Naive B cell (primary cell): ENCODE results near the gene SEMA4D. TPM values are rescaled to one million over a fixed set of nuclear protein-coding genes. Genes with fewer than 3 reads are reported as not detected.
A peak's percentile ranks its signal among the peaks of the same experiment; 100 is the strongest.

Source experiments
- ATAC-seq, 2 donors: fragments of 150-1000 bp; cut with Tn5 transposase; 2 replicates each; pipeline ENCODE4 v1.10.0; 2021; ENCODE audit warnings: low read depth in 2 of 2, mild to moderate bottlenecking in 2 of 2, moderate library complexity in 2 of 2
- DNase-seq: peaks from one replicate; pipeline ENCODE4 v3.0.0; 2022
- H3K27ac Mint-ChIP-seq, 6 donors: one replicate each; pipeline ENCODE4 v1.8.0; 2020 to 2022; ENCODE audit warnings: mild to moderate bottlenecking in 6 of 6, mixed read lengths in 6 of 6, moderate library complexity in 5 of 6, inconsistent platforms in 2 of 6
- H3K27me3 Mint-ChIP-seq, 3 donors: one replicate each; pipeline ENCODE4 v1.8.0; 2021 to 2022; ENCODE audit warnings: mixed read lengths in 3 of 3, mild to moderate bottlenecking in 1 of 3
- H3K36me3 Mint-ChIP-seq, 2 donors: one replicate each; pipeline ENCODE4 v1.8.0; 2020 to 2022; ENCODE audit warnings: mixed read lengths in 2 of 2, inconsistent platforms in 1 of 2, mild to moderate bottlenecking in 1 of 2
- H3K4me1 Mint-ChIP-seq, 3 donors: one replicate each; pipeline ENCODE4 v1.8.0; 2020 to 2022; ENCODE audit warnings: mixed read lengths in 3 of 3, inconsistent platforms in 1 of 3, mild to moderate bottlenecking in 1 of 3, moderate library complexity in 1 of 3
- H3K4me3 Mint-ChIP-seq, 8 donors: one replicate each; pipeline ENCODE4 v1.8.0; 2020 to 2022; ENCODE audit warnings: mild to moderate bottlenecking in 8 of 8, mixed read lengths in 8 of 8, moderate library complexity in 8 of 8, inconsistent platforms in 2 of 8
- H3K9me3 Mint-ChIP-seq, 7 donors: one replicate each; pipeline ENCODE4 v1.8.0; 2020 to 2022; ENCODE audit warnings: mixed read lengths in 7 of 7, mild to moderate bottlenecking in 5 of 7, inconsistent platforms in 2 of 7, moderate library complexity in 1 of 7
- polyA plus RNA-seq, 6 donors: library from polyadenylated mRNA; unstranded; fragments of 300-500 nt; fragmentation: Illumina TruSeq; gene quantifications; one replicate each; pipeline ENCODE4 v1.2.3, GENCODE V29; 2021; ENCODE audit warnings: low read depth in 6 of 6

The SEMA4D gene
- polyA plus RNA-seq, 6 donors from 2014 or later = 13.4 to 38.2 (median 21.5) TPM

DNA sequence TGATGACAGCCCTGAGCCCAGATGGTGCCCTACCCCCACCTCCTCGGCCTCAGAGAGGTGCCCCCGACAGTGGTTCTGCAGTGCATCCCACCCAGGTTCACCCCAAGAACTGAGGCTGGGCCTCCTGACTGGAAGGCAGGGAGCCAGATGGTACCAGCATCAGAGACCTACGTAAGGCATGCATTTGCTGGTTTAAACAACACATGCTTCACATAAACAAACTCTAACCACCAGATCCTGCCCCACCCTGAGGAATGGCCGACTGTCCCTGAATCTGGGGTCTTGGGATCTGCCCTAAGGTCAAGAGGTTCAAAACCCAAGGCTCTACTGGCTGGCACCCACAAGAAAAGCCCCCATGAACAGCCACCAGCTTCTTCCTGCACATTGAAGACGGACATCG lies 106.3 kb downstream of the SEMA4D start:
- H3K4me3 Mint-ChIP-seq = no peak overlapping the region
- ATAC-seq (no peak), DNase-seq (no peak)
- peaks cover 16 to 40% of the 10 kb centered on the region in 2 donors for H3K36me3 Mint-ChIP-seq
- peaks cover 0 to 6% (median 0%) of the 10 kb centered on the region in 3 donors for H3K4me1 Mint-ChIP-seq
- H3K9me3 Mint-ChIP-seq = no peaks in the 10 kb centered on the region
- H3K27ac Mint-ChIP-seq = peak overlapping the region in 2 of 6 donors; percentile 38 to 54
- no peaks in the 10 kb centered on the region for H3K27me3 Mint-ChIP-seq

DNA sequence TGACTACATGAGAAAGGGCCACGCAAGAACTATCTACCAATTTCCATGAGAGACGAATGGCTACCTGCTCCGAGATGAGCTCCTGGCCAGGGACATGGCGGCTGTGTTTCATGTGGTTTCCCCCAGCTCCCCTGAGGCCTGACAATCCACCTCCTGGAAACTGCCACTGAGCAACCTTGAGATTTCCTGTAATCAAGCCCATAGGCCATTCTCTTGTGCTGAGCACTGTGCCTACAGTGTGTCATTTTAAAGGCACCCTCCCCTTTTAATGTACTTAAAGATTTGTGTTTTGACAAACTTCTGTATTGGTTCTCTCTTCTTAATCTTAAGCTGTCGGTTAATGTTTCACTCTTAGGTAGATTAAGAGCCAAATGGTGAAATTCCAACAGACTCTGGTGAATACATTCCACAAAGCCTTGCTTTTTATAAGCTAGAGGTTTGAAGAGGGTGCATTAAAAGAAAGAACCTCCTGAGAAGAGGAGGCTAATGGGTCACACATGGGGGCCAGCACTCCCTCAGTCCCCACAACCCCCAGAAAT lies 107.3 kb downstream of the SEMA4D start:
- Mint-ChIP-seq H3K27me3 (no peaks in the 10 kb centered on the region), H3K4me3 (no peak overlapping the region), H3K4me1 (peaks cover 0 to 6% (median 0%) of the 10 kb centered on the region in 3 donors), H3K9me3 (no peaks in the 10 kb centered on the region), H3K36me3 (peaks cover 23 to 40% of the 10 kb centered on the region in 2 donors), H3K27ac (peak overlapping the region in 1 of 6 donors; percentile 29)
- ATAC-seq = no peak
- no peak for DNase-seq

DNA sequence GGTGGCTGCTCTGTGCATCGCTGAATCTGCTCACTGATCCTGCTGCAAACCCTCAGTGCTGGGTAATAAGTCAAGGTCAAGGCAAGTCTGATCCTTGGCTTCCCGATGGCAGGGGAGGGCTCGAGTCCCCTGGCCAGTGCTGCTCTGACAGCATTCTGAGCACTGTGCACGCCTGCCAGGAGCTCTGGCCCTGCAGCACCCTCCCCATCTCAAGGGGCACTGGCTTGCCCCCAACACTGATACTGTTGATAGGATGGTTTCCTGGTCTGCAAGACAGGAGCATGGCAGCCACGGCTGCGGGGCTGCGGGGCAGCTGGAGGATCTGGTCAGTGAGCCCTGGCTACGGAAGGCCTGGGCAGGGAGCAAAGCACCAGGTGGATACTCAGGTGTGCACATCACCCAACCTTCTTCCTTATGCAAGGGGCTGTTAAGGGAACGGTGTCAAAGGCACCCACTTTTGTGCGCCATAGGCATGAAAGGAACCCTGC lies 107.8 kb downstream of the SEMA4D start:
- H3K27ac Mint-ChIP-seq = peak overlapping the region in 1 of 6 donors; percentile 7
- no peak for ATAC-seq
- H3K27me3 Mint-ChIP-seq = no peaks in the 10 kb centered on the region
- H3K4me3 Mint-ChIP-seq = no peak overlapping the region
- no peaks in the 10 kb centered on the region for H3K9me3 Mint-ChIP-seq
- no peak for DNase-seq
- peaks cover 23 to 40% of the 10 kb centered on the region in 2 donors for H3K36me3 Mint-ChIP-seq
- H3K4me1 Mint-ChIP-seq = peaks cover 0 to 6% (median 0%) of the 10 kb centered on the region in 3 donors

DNA sequence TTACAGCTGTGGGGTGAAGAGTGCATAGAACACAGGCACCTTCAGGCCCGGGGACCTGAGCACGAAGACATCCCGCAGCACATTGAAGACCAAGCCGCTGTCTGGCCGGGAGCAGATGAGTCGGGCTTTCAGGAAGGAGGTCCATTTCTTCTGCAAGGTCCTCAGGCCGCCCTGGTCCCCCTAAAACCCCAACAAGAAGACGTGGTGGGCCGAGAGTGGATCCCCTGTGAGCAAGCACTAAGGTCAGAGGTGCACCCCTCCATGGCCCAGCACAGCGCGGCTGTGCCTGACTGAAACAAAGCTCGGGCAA lies 109.1 kb downstream of the SEMA4D start:
- DNase-seq (no peak), ATAC-seq (no peak)
- H3K27ac Mint-ChIP-seq = no peak overlapping the region
- no peak overlapping the region for H3K4me3 Mint-ChIP-seq
- no peaks in the 10 kb centered on the region for H3K27me3 Mint-ChIP-seq
- H3K4me1 Mint-ChIP-seq = peaks cover 0 to 3% (median 0%) of the 10 kb centered on the region in 3 donors
- peaks cover 23 to 35% of the 10 kb centered on the region in 2 donors for H3K36me3 Mint-ChIP-seq
- no peaks in the 10 kb centered on the region for H3K9me3 Mint-ChIP-seq

DNA sequence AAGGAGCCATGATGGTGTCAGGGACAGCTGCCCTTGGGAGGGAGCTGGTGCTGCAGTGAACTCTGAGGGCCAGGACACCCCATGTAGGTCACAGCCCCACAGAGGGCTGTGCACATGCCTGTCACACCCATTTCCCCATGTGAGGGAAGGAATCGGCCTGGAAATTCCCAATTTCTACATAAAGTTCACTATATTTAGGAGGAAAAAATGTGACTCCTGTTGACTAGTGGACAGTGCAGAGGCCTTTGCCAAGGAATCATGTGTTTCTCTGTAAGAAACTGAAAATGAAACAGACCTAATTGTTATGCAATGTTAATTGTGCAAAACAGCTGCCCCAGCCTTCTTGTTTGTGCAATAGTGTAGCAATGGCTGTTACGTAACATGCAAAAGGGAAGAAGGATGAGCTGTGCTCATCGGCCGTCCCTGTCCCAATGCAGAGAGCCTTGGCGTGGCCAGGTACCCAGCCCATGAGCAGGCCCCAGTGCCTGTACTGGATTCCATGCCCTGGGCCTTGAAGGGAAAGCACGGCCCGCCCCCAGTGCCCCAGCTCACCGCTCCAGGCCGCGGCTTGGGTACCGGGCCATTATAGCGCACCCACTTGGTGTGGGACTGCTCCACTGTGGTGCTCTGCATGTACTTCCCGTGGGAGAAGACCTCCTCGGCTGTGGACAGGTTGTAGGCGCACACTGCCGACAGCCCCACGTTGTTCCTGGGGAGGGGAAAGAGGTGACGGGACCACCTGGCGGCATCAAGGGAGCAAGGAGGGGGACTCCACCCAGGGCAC lies 109.6 kb downstream of the SEMA4D start:
- no peaks in the 10 kb centered on the region for H3K27me3 Mint-ChIP-seq
- ATAC-seq = no peak
- no peak for DNase-seq
- no peaks in the 10 kb centered on the region for H3K9me3 Mint-ChIP-seq
- no peak overlapping the region for H3K4me3 Mint-ChIP-seq
- peak overlapping the region in 1 of 6 donors; percentile 72 for H3K27ac Mint-ChIP-seq
- H3K36me3 Mint-ChIP-seq = peaks cover 23 to 35% of the 10 kb centered on the region in 2 donors
- peaks cover 3 to 5% (median 3%) of the 10 kb centered on the region in 3 donors for H3K4me1 Mint-ChIP-seq

- DNase-seq = no peak
- H3K4me1 Mint-ChIP-seq = peaks cover 5 to 10% (median 9%) of the 10 kb centered on the region in 3 donors
- no peaks in the 10 kb centered on the region for H3K27me3 Mint-ChIP-seq
- no peak overlapping the region for H3K27ac Mint-ChIP-seq
- peaks cover 15 to 32% of the 10 kb centered on the region in 2 donors for H3K36me3 Mint-ChIP-seq
- no peak for ATAC-seq
- no peaks in the 10 kb centered on the region for H3K9me3 Mint-ChIP-seq
- H3K4me3 Mint-ChIP-seq = no peak overlapping the region
Measured at GRCh38 chr9:89387197-89387849, 110.6 kb downstream of the SEMA4D start.

- H3K9me3 Mint-ChIP-seq = no peaks in the 10 kb centered on the region
- no peak for ATAC-seq
- peaks cover 5 to 10% (median 9%) of the 10 kb centered on the region in 3 donors for H3K4me1 Mint-ChIP-seq
- no peak for DNase-seq
- H3K27me3 Mint-ChIP-seq = no peaks in the 10 kb centered on the region
- no peak overlapping the region for H3K27ac Mint-ChIP-seq
- H3K4me3 Mint-ChIP-seq = no peak overlapping the region
- peaks cover 15 to 28% of the 10 kb centered on the region in 2 donors for H3K36me3 Mint-ChIP-seq
Measured at GRCh38 chr9:89386797-89387196, 111.1 kb downstream of the SEMA4D start.

GRCh38 chr9:89386206-89386605 lies 111.7 kb downstream of the SEMA4D start:
- Mint-ChIP-seq H3K4me1 (peaks cover 5 to 10% (median 9%) of the 10 kb centered on the region in 3 donors), H3K36me3 (peaks cover 15 to 28% of the 10 kb centered on the region in 2 donors)

DNA sequence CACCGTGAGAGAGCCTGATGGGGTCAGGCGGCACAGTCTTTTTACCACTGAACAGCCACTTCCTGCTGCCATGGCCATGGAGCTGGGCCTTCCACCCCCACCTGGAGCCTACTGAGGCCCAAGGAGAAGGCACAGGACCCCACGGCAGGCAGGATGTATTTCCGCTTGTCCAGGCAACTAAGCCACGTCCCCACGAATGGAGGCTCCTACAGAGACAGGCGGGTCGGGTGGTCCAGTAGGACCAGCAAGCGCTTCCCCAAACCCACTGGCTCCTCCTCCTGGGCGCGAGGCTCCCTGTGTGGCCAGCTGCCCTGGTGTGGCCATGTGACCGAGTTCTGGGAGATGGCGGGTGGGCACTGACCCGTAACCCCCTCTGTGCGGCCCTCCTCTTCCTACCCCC lies 113.1 kb downstream of the SEMA4D start:
- H3K36me3 Mint-ChIP-seq = peaks cover 14 to 18% of the 10 kb centered on the region in 2 donors
- no peak overlapping the region for H3K4me3 Mint-ChIP-seq
- ATAC-seq (no peak), DNase-seq (no peak)
- no peaks in the 10 kb centered on the region for H3K9me3 Mint-ChIP-seq
- H3K27ac Mint-ChIP-seq = no peak overlapping the region
- H3K27me3 Mint-ChIP-seq = no peaks in the 10 kb centered on the region
- H3K4me1 Mint-ChIP-seq = peaks cover 5 to 10% (median 9%) of the 10 kb centered on the region in 3 donors

More at GRCh38 chr9:89386206-89386605, 111.7 kb downstream of the SEMA4D start:
- H3K9me3 Mint-ChIP-seq = no peaks in the 10 kb centered on the region
- no peak for DNase-seq
- ATAC-seq = no peak
- H3K4me3 Mint-ChIP-seq = no peak overlapping the region
- H3K27ac Mint-ChIP-seq = peak overlapping the region in 2 of 6 donors; percentile 24 to 45
- H3K27me3 Mint-ChIP-seq = no peaks in the 10 kb centered on the region

GRCh38 chr9:89383721-89384300 lies 114.1 kb downstream of the SEMA4D start:
- no peak for DNase-seq
- ATAC-seq = no peak
- peaks cover 5 to 10% (median 9%) of the 10 kb centered on the region in 3 donors for H3K4me1 Mint-ChIP-seq
- H3K4me3 Mint-ChIP-seq = no peak overlapping the region
- no peaks in the 10 kb centered on the region for H3K27me3 Mint-ChIP-seq
- peaks cover 12 to 23% of the 10 kb centered on the region in 2 donors for H3K36me3 Mint-ChIP-seq
- no peaks in the 10 kb centered on the region for H3K9me3 Mint-ChIP-seq
- H3K27ac Mint-ChIP-seq = peak overlapping the region in 2 of 6 donors; percentile 59 to 83

GRCh38 chr9:89383030-89383720 lies 114.7 kb downstream of the SEMA4D start:
- H3K4me1 Mint-ChIP-seq = peaks cover 5 to 10% (median 9%) of the 10 kb centered on the region in 3 donors
- no peak for ATAC-seq

GRCh38 chr9:89382026-89382986 lies 115.6 kb downstream of the SEMA4D start:
- Mint-ChIP-seq H3K27ac (peak overlapping the region in 5 of 6 donors; percentile 9 to 82 (median 76)), H3K9me3 (no peaks in the 10 kb centered on the region), H3K4me3 (peak overlapping the region in 1 of 8 donors; percentile 32), H3K4me1 (peaks cover 5 to 10% (median 9%) of the 10 kb centered on the region in 3 donors), H3K27me3 (no peaks in the 10 kb centered on the region), H3K36me3 (peaks cover 14 to 34% of the 10 kb centered on the region in 2 donors)
- DNase-seq (no peak), ATAC-seq (no peak)

More at GRCh38 chr9:89383030-89383720, 114.7 kb downstream of the SEMA4D start:
- no peaks in the 10 kb centered on the region for H3K27me3 Mint-ChIP-seq
- H3K36me3 Mint-ChIP-seq = peaks cover 14 to 29% of the 10 kb centered on the region in 2 donors
- no peak for DNase-seq
- H3K4me3 Mint-ChIP-seq = peak overlapping the region in 1 of 8 donors; percentile 32
- peak overlapping the region; percentile 26 to 91 (median 68) for H3K27ac Mint-ChIP-seq
- no peaks in the 10 kb centered on the region for H3K9me3 Mint-ChIP-seq
